ENCODE measurements around the gene GTF2H4. TPM values are rescaled to one million over a fixed set of nuclear protein-coding genes. Genes with fewer than 3 reads are reported as not detected.
A peak's percentile ranks its signal among the peaks of the same experiment; 100 is the strongest.
"Not testable (repeated sequence)": the region's sequence is repeated elsewhere in the genome, so short reads cannot be mapped to it uniquely, and the experiment has no call there.

The GTF2H4 gene
- total RNA-seq, 2 donors from 2014 or later: 14.9 to 42.2 TPM

DNA sequence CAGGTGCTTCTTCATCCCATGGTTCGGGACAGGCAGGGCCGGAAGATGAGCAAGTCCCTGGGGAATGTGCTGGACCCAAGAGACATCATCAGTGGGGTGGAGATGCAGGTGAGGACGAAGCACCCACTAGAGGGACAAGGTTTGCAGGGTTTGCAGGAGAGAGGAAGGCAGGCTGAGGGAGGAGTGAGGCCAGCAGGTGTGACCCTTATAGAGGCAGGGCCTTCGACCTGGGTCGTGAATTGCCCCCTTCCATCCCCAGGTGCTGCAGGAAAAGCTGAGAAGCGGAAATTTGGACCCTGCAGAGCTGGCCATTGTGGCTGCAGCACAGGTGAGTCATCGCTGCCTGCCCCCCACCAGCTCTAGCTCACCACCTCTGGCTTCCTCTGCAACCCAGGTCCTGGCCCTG is 14.4 kb downstream of the GTF2H4 start:
- ATAC-seq (ENCODE audit: insufficient number of reproducible peaks, low FRiP score, low read depth): no peak
- Histone ChIP-seq H3K36me3 (peaks cover 63% of the 10 kb centered on the region), H3K27me3 (replicated peaks; ENCODE audit: insufficient read depth) (no peaks in the 10 kb centered on the region), H3K4me1 (ENCODE audit: control insufficient read depth in 1 of 2, low read depth in 2 of 2) (no peaks in the 10 kb centered on the region), H3K9me3 (no peaks in the 10 kb centered on the region), H3K4me3 (no peak overlapping the region), H3K27ac (no peak overlapping the region)
- TF ChIP-seq CTCF (IDR thresholded peaks at IDR 0.05): no peak
- no peak for DNase-seq (ENCODE audit: low spot score)

GRCh38 chr6:30924040-30924627 is 16.1 kb downstream of the GTF2H4 start:
- not testable (repeated sequence) for H3K27me3 ChIP-seq (replicated peaks; ENCODE audit: insufficient read depth); H3K4me3 ChIP-seq; H3K9me3 ChIP-seq; DNase-seq (ENCODE audit: low spot score); H3K4me1 ChIP-seq (ENCODE audit: control insufficient read depth in 1 of 2, low read depth in 2 of 2); H3K27ac ChIP-seq; ATAC-seq (ENCODE audit: insufficient number of reproducible peaks, low FRiP score, low read depth)
- H3K36me3 ChIP-seq: peaks cover 53% of the 10 kb centered on the region

DNA sequence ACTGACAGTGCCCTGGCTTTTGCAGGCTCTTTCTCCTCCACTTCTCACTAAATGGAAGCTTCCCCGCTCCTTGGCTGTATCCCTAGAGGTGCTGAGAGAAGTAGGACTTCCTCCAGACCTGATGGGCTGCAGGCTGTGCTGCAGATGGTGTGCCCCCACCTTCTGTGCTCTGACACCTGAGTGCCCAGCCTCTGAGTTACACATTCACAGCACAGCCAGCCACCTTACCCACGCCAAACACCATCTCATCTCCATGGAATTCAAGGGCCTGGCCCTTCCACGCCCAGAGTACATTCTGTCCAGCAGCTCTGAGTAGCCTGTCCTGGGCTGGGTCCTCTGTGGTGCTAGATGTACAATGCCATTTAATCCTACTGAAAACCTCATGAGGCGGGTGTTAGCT is 18.6 kb downstream of the GTF2H4 start:
- TF ChIP-seq CTCF (IDR thresholded peaks at IDR 0.05): no peak
- no peaks in the 10 kb centered on the region for H3K27me3 ChIP-seq (replicated peaks; ENCODE audit: insufficient read depth)
- ATAC-seq (ENCODE audit: insufficient number of reproducible peaks, low FRiP score, low read depth) (no peak), DNase-seq (ENCODE audit: low spot score) (no peak)
- no peak overlapping the region for H3K4me3 ChIP-seq
- peaks cover 4% of the 10 kb centered on the region for H3K9me3 ChIP-seq
- H3K27ac ChIP-seq: peak overlapping the region in 1 of 2 donors; percentile 21
- no peaks in the 10 kb centered on the region for H3K4me1 ChIP-seq (ENCODE audit: control insufficient read depth in 1 of 2, low read depth in 2 of 2)
- peaks cover 29% of the 10 kb centered on the region for H3K36me3 ChIP-seq

DNA sequence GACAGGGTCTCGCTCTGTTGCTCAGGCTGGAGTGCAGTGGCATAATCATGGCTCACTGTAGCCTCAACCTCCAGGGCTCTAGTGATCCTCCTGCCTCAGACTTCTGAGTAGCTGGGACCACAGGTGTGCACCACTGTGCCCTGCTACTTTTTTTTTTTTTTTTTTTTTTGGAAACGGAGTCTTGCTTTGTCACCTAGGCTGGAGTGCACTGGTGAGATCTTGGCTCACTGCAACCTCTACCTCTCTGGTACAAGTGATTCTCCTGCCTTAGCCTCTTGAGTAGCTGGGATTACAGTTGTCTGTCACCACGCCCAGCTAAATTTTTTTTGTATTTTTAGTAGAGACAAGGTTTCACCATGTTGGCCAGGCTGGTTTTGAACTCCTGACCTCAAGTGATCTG is 19.1 kb downstream of the GTF2H4 start:
- not testable (repeated sequence) for ATAC-seq (ENCODE audit: insufficient number of reproducible peaks, low FRiP score, low read depth); H3K4me1 ChIP-seq (ENCODE audit: control insufficient read depth in 1 of 2, low read depth in 2 of 2); H3K27ac ChIP-seq

GRCh38 chr6:30928677-30929076 is 20.7 kb downstream of the GTF2H4 start:
- no peak overlapping the region for H3K4me3 ChIP-seq
- H3K4me1 ChIP-seq (ENCODE audit: control insufficient read depth in 1 of 2, low read depth in 2 of 2): no peaks in the 10 kb centered on the region
- no peak for TF ChIP-seq CTCF (IDR thresholded peaks at IDR 0.05)
- H3K27me3 ChIP-seq (replicated peaks; ENCODE audit: insufficient read depth): no peaks in the 10 kb centered on the region
- no peak overlapping the region for H3K27ac ChIP-seq
- no peak for DNase-seq (ENCODE audit: low spot score)
- H3K36me3 ChIP-seq: peaks cover 12% of the 10 kb centered on the region
- H3K9me3 ChIP-seq: peaks cover 4% of the 10 kb centered on the region
- ATAC-seq (ENCODE audit: insufficient number of reproducible peaks, low FRiP score, low read depth): no peak

More for the DNA sequence above, 19.1 kb downstream of the GTF2H4 start:
- not testable (repeated sequence) for DNase-seq (ENCODE audit: low spot score); H3K27me3 ChIP-seq (replicated peaks; ENCODE audit: insufficient read depth); H3K4me3 ChIP-seq; H3K9me3 ChIP-seq
- H3K36me3 ChIP-seq: peaks cover 27% of the 10 kb centered on the region

DNA sequence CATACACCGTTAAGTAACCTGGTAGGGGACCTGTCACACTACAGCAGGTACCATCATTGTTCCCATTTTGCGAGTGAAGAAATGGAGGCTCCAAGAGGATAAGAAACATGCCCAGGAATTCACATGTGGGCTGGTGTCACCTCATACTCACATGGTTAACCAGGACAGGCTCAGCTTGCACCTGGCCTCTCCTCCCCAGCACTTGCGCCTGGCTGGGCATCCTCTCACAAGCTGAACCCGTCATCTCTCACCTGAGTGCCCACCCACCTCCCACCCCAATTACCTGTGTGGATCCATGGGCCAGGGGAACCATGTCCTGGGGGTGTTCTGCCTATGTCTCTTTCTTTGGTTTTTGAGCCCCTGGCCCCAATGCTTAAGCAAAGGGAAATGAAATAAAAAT is 22.5 kb downstream of the GTF2H4 start:
- no peak for ATAC-seq (ENCODE audit: insufficient number of reproducible peaks, low FRiP score, low read depth)

More for the DNA sequence above, 22.5 kb downstream of the GTF2H4 start:
- Histone ChIP-seq H3K27me3 (replicated peaks; ENCODE audit: insufficient read depth) (no peaks in the 10 kb centered on the region), H3K36me3 (peaks cover 8% of the 10 kb centered on the region), H3K27ac (no peak overlapping the region), H3K4me1 (ENCODE audit: control insufficient read depth in 1 of 2, low read depth in 2 of 2) (no peaks in the 10 kb centered on the region), H3K4me3 (no peak overlapping the region), H3K9me3 (peaks cover 4% of the 10 kb centered on the region)
- no peak for TF ChIP-seq CTCF (IDR thresholded peaks at IDR 0.05)
- no peak for DNase-seq (ENCODE audit: low spot score)

Data from thoracic aorta (tissue), 2 donors.